ENCODE data around the gene TXN2.
"Not testable (repeated sequence)": the region's sequence is repeated elsewhere in the genome, so short reads cannot be mapped to it uniquely, and the experiment has no call there.

Gene TXN2

GRCh38 chr22:36425977-36426523 is 55.4 kb downstream of the TXN2 start:
- DNase-seq: no peak

- DNase-seq: no peak
Observed at GRCh38 chr22:36424901-36425579, 56.4 kb downstream of the TXN2 start.

- DNase-seq: not testable (repeated sequence)
Observed at GRCh38 chr22:36424466-36424865, 57.0 kb downstream of the TXN2 start.

- no peak for DNase-seq
Observed at GRCh38 chr22:36423461-36424404, 57.7 kb downstream of the TXN2 start.

GRCh38 chr22:36422287-36423014 is 59.0 kb downstream of the TXN2 start:
- no peak for DNase-seq

GRCh38 chr22:36419912-36420882 is 61.2 kb downstream of the TXN2 start:
- DNase-seq: no peak

GRCh38 chr22:36419177-36419911 is 62.1 kb downstream of the TXN2 start:
- peak; percentile 34 for DNase-seq

- peak; percentile 56 for DNase-seq
Observed at GRCh38 chr22:36417281-36417686, 64.2 kb downstream of the TXN2 start.
